H9 (cell line): ENCODE data around the gene E2F1. TPM values are rescaled to one million over a fixed set of nuclear protein-coding genes. Genes with fewer than 3 reads are reported as not detected.

ENCODE experiments used
- DNase-seq: peaks from one replicate; pipeline ENCODE4 v3.0.0-alpha.2; 2017
- H2AFZ ChIP-seq: one replicate; pipeline ENCODE4 v1.6.1; 2013; ENCODE audit warnings: mild to moderate bottlenecking, low read length, control low read depth, moderate library complexity
- H2AK5ac ChIP-seq: 2 replicates; pipeline ENCODE4 v1.6.1; 2013; ENCODE audit warnings: low read length, control low read depth, mixed read lengths; ENCODE audit not compliant: insufficient read length
- H2BK120ac ChIP-seq: one replicate; pipeline ENCODE4 v1.6.1; 2013; ENCODE audit warnings: low read depth, mild to moderate bottlenecking, low read length, control low read depth, inconsistent platforms; ENCODE audit not compliant: poor library complexity, severe bottlenecking
- H2BK12ac ChIP-seq: 2 replicates; pipeline ENCODE4 v1.6.1; 2013; ENCODE audit warnings: low read length, control low read depth, mixed read lengths, low read depth; ENCODE audit not compliant: insufficient read length
- H2BK15ac ChIP-seq: 2 replicates; pipeline ENCODE4 v1.6.1; 2013; ENCODE audit warnings: low read depth, low read length, control low read depth
- H2BK20ac ChIP-seq: one replicate; pipeline ENCODE4 v1.6.1; 2013; ENCODE audit warnings: low read depth, mild to moderate bottlenecking, low read length, control low read depth, inconsistent platforms; ENCODE audit not compliant: poor library complexity, severe bottlenecking
- H2BK5ac ChIP-seq: 2 replicates; pipeline ENCODE4 v1.6.1; 2013; ENCODE audit warnings: low read length, control low read depth, mixed read lengths; ENCODE audit not compliant: insufficient read length
- H3K14ac ChIP-seq: 2 replicates; pipeline ENCODE4 v1.6.1; 2013; ENCODE audit warnings: low read length, control low read depth; ENCODE audit not compliant: insufficient read depth
- H3K18ac ChIP-seq: 2 replicates; pipeline ENCODE4 v1.6.1; 2013; ENCODE audit warnings: low read depth, mild to moderate bottlenecking, mixed read lengths, low read length, control low read depth; ENCODE audit not compliant: insufficient read length
- H3K23ac ChIP-seq: 2 replicates; pipeline ENCODE4 v1.6.1; 2013; ENCODE audit warnings: low read length, control low read depth, mixed read lengths, low read depth; ENCODE audit not compliant: insufficient read length
- H3K23me2 ChIP-seq: 2 replicates; pipeline ENCODE4 v1.6.1; 2013; ENCODE audit warnings: low read depth, mild to moderate bottlenecking, mixed read lengths, low read length, control low read depth; ENCODE audit not compliant: insufficient read length, poor library complexity, severe bottlenecking
- H3K27ac ChIP-seq: 2 replicates; pipeline ENCODE4 v1.5.1; 2013; ENCODE audit warnings: low read length, control low read depth, mixed read lengths, low read depth; ENCODE audit not compliant: insufficient read length
- H3K27me3 ChIP-seq: 2 replicates; pipeline ENCODE4 v1.6.1; 2013; ENCODE audit warnings: low read length, control low read depth, inconsistent platforms; ENCODE audit not compliant: insufficient read depth
- H3K4ac ChIP-seq: 2 replicates; pipeline ENCODE4 v1.6.1; 2013; ENCODE audit warnings: low read depth, mild to moderate bottlenecking, control low read depth, inconsistent platforms, low read length, moderate library complexity
- H3K4me1 ChIP-seq: 2 replicates; pipeline ENCODE4 v1.6.1; 2013; ENCODE audit warnings: low read length, control low read depth, inconsistent platforms; ENCODE audit not compliant: insufficient read depth
- H3K4me2 ChIP-seq: 2 replicates; pipeline ENCODE4 v1.6.1; 2013; ENCODE audit warnings: low read length, control low read depth, mixed read lengths; ENCODE audit not compliant: insufficient read length, insufficient read depth
- H3K56ac ChIP-seq: 2 replicates; pipeline ENCODE4 v1.6.1; 2013; ENCODE audit warnings: low read depth, mild to moderate bottlenecking, mixed read lengths, low read length, control low read depth; ENCODE audit not compliant: insufficient read length
- H3K79me1 ChIP-seq: 2 replicates; pipeline ENCODE4 v1.6.1; 2013; ENCODE audit warnings: low read depth, mild to moderate bottlenecking, moderate library complexity, low read length, control low read depth, inconsistent platforms; ENCODE audit not compliant: insufficient read depth, poor library complexity, severe bottlenecking
- H3K79me2 ChIP-seq: 2 replicates; pipeline ENCODE4 v1.6.1; 2013; ENCODE audit warnings: low read length, control low read depth, inconsistent platforms; ENCODE audit not compliant: insufficient read depth
- H3K9ac ChIP-seq: 2 replicates; pipeline ENCODE4 v1.6.1; 2013; ENCODE audit warnings: low read length, control low read depth, mixed read lengths; ENCODE audit not compliant: insufficient read length; ENCODE audit errors: extremely low read depth
- H3K9me3 ChIP-seq: one replicate; pipeline ENCODE4 v1.6.1; 2013; ENCODE audit warnings: low read depth, low read length, inconsistent platforms; ENCODE audit not compliant: control insufficient read depth
- H3T11ph ChIP-seq: one replicate; pipeline ENCODE4 v1.6.1; 2013; ENCODE audit warnings: mild to moderate bottlenecking, low read length, control low read depth, inconsistent platforms
- H4K20me1 ChIP-seq: one replicate; pipeline ENCODE4 v1.6.1; 2013; ENCODE audit not compliant: control insufficient read depth, insufficient read length, insufficient read depth
- H4K5ac ChIP-seq: 2 replicates; pipeline ENCODE4 v1.6.1; 2013; ENCODE audit warnings: low read depth, mild to moderate bottlenecking, mixed read lengths, low read length, control low read depth; ENCODE audit not compliant: insufficient read length
- H4K8ac ChIP-seq: replicated peaks from 2 replicates; pipeline ENCODE4 v1.6.1; 2013; ENCODE audit warnings: low read length, control low read depth, mixed read lengths, low read depth; ENCODE audit not compliant: insufficient read length
- H4K91ac ChIP-seq: 2 replicates; pipeline ENCODE4 v1.6.1; 2013; ENCODE audit warnings: low read depth, mild to moderate bottlenecking, moderate library complexity, mixed read lengths, low read length, control low read depth; ENCODE audit not compliant: insufficient read length
- H3K27ac Mint-ChIP-seq, 3 experiments: 2 replicates in 2 of 3; 3 replicates in 1 of 3; pipeline ENCODE4 v1.8.0; 2020 to 2021; ENCODE audit warnings: mixed read lengths in 3 of 3, mild to moderate bottlenecking in 1 of 3, moderate library complexity in 1 of 3
- H3K27me3 Mint-ChIP-seq: 2 replicates; pipeline ENCODE4 v1.8.0; 2021; ENCODE audit warnings: low read depth, mild to moderate bottlenecking, moderate library complexity, mixed read lengths
- H3K36me3 Mint-ChIP-seq, 3 experiments: 2 replicates in 2 of 3; 3 replicates in 1 of 3; pipeline ENCODE4 v1.8.0; 2020 to 2021; ENCODE audit warnings: low read depth in 3 of 3, mixed read lengths in 3 of 3; ENCODE audit not compliant: insufficient read depth in 1 of 3
- H3K4me1 Mint-ChIP-seq, 2 experiments: 2 replicates each; pipeline ENCODE4 v1.8.0; 2020; ENCODE audit warnings: mixed read lengths in 2 of 2
- H3K4me3 Mint-ChIP-seq, 2 experiments: 2 replicates in 1 of 2; 3 replicates in 1 of 2; pipeline ENCODE4 v1.8.0; 2020 to 2021; ENCODE audit warnings: mild to moderate bottlenecking in 2 of 2, mixed read lengths in 2 of 2, moderate library complexity in 1 of 2
- H3K9me3 Mint-ChIP-seq, 2 experiments: 2 replicates in 1 of 2; 3 replicates in 1 of 2; pipeline ENCODE4 v1.8.0; 2020; ENCODE audit warnings: mild to moderate bottlenecking in 2 of 2, mixed read lengths in 2 of 2, moderate library complexity in 1 of 2
- CTCF ChIP-seq: fragments of 200-600 bp; sonication (generic); conservative IDR thresholded peaks from 3 replicates; pipeline ENCODE4 v1.8.0; 2021; ENCODE audit warnings: antibody characterized with exemption, mild to moderate bottlenecking
- WGBS: extraction: QIAGEN DNeasy Blood & Tissue Kit; methylation state at CpG from one replicate; pipeline ENCODE4 v1.1.7; 2013; ENCODE audit warnings: missing lambda C conversion rate, low lambda C conversion rate, mixed read lengths; ENCODE audit not compliant: insufficient read length; ENCODE audit errors: extremely low coverage; 5-methylcytosine and 5-hydroxymethylcytosine counted together
- total RNA-seq: library from RNA; stranded (reverse); gene quantifications from 2 replicates; pipeline ENCODE4 v1.2.1, GENCODE V29; 2021

The E2F1 gene
- total RNA-seq, 1 experiment from 2014 or later = 58.7 TPM

DNA sequence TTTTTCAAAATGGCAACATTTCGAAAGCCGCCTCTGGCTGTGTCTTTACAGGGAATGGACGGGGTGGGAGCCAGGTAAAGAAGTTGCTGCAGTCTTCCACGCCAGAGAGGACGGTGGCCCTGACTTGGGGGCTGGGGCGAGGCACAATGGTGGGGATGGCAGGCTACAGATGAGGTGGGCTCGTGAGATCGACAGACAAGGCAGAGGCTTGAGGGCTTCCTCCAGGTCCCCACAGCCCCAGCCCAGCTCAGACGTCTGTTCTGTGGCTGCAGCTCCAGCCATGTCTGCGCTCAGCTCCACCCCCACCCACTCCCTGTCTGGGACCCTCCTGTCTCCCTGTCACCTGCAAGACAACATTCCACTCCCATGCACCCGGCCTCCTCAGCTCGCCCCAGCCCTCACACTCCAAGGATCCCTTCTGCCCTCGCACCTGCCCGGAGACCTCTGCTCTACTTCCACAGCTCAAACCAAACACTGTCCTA lies 31.5 kb downstream of the E2F1 start:
- Histone ChIP-seq H3K23me2 (no peaks in the 10 kb centered on the region), H2BK120ac (no peak overlapping the region), H4K20me1 (no peaks in the 10 kb centered on the region), H3K4ac (no peak overlapping the region), H2BK20ac (no peak overlapping the region), H3K27ac (no peak overlapping the region), H4K91ac (no peak overlapping the region), H3K56ac (no peak overlapping the region), H3K4me2 (no peak overlapping the region), H4K8ac (no peak overlapping the region), H3K9me3 (no peaks in the 10 kb centered on the region), H3K9ac (no peak overlapping the region), H2AFZ (no peak overlapping the region), H4K5ac (no peak overlapping the region), H2BK15ac (no peak overlapping the region), H3K79me2 (no peaks in the 10 kb centered on the region), H2BK5ac (no peak overlapping the region), H3K18ac (no peak overlapping the region), H3K79me1 (no peaks in the 10 kb centered on the region), H2BK12ac (no peak overlapping the region), H3K27me3 (no peaks in the 10 kb centered on the region), H3K23ac (no peak overlapping the region), H3K14ac (peak overlapping the region; percentile 27; the same call in 1 of the 2 replicates), H3T11ph (no peak overlapping the region), H3K4me1 (no peaks in the 10 kb centered on the region), H2AK5ac (no peak overlapping the region)
- no peak overlapping the region for H3K4me3 Mint-ChIP-seq
- DNase-seq = no peak
- no CpG with 5 or more reads among the region's 14 CpGs for WGBS
- no peaks in the 10 kb centered on the region for H3K27me3 Mint-ChIP-seq
- peaks cover 0 to 31% (median 4%) of the 10 kb centered on the region in 3 experiments; a peak in 5 of 7 replicates for H3K36me3 Mint-ChIP-seq
- H3K4me1 Mint-ChIP-seq = peaks cover 23 to 25% of the 10 kb centered on the region in 2 experiments
- no peaks in the 10 kb centered on the region; a peak in 1 of 5 replicates for H3K9me3 Mint-ChIP-seq
- H3K27ac Mint-ChIP-seq = peak overlapping the region in 1 of 3 experiments; percentile 85; a peak in 2 of 7 replicates
- no peak for TF ChIP-seq CTCF
